ENCODE data around the gene GOLPH3.
"Not testable (repeated sequence)": the region's sequence is repeated elsewhere in the genome, so short reads cannot be mapped to it uniquely, and the experiment has no call there.

DNA sequence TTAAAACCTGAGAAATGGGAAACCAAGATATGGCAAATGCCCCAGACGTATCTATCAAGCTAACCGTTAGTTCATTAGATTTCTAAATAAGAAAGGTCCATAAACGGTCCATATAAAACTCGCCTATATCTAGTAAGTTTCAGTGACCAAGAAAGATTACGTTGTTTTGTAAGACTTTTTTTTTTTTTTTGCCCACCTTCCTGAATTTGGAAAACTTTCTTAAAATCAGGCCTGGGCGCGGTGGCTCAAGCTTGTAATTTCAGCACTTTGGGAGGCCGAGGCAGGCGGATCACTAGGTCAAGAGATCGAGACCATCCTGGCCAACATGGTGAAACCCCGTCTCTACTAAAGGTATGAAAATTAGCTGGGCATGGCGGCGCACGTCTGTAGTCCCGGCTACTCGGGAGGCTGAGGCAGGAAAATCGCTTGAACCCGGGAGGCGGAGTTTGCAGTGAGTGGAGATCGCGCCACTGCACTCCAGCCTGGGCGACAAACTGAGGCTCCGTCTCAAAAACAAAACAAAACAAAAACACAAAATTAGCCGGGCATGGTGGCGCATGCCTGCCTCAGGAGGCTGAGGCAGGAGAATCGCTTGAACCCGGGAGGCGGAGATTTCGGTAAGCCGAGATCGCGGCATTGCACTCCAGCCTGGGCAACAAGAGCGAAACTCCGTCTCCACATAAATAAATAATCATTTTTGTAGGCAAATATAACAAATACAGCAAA lies 1.8 kb downstream of the GOLPH3 start:
- not testable (repeated sequence) for TF ChIP-seq KLF1 (tag by site-specific recombination; IDR thresholded peaks at IDR 0.05); ATF2 (tag by site-specific recombination; IDR thresholded peaks at IDR 0.05; ENCODE audit: low read depth); ZBTB7A (tag by site-specific recombination; IDR thresholded peaks at IDR 0.05; ENCODE audit: low read depth); ZNF121 (tag by site-specific recombination; IDR thresholded peaks at IDR 0.05); GLIS1 (tag by site-specific recombination; IDR thresholded peaks at IDR 0.05)
- peak; percentile 95 for TF ChIP-seq ZBTB20 (tag by site-specific recombination; IDR thresholded peaks at IDR 0.05)
- TF ChIP-seq YY1 (tag by site-specific recombination; IDR thresholded peaks at IDR 0.05) = peak; percentile 60; the same call in 1 of the 2 replicates
- TF ChIP-seq, protein P1, sequence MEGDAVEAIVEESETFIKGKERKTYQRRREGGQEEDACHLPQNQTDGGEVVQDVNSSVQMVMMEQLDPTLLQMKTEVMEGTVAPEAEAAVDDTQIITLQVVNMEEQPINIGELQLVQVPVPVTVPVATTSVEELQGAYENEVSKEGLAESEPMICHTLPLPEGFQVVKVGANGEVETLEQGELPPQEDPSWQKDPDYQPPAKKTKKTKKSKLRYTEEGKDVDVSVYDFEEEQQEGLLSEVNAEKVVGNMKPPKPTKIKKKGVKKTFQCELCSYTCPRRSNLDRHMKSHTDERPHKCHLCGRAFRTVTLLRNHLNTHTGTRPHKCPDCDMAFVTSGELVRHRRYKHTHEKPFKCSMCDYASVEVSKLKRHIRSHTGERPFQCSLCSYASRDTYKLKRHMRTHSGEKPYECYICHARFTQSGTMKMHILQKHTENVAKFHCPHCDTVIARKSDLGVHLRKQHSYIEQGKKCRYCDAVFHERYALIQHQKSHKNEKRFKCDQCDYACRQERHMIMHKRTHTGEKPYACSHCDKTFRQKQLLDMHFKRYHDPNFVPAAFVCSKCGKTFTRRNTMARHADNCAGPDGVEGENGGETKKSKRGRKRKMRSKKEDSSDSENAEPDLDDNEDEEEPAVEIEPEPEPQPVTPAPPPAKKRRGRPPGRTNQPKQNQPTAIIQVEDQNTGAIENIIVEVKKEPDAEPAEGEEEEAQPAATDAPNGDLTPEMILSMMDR (tag by site-specific recombination; IDR thresholded peaks at IDR 0.05) = peak; percentile 79
- TF ChIP-seq, protein P2, sequence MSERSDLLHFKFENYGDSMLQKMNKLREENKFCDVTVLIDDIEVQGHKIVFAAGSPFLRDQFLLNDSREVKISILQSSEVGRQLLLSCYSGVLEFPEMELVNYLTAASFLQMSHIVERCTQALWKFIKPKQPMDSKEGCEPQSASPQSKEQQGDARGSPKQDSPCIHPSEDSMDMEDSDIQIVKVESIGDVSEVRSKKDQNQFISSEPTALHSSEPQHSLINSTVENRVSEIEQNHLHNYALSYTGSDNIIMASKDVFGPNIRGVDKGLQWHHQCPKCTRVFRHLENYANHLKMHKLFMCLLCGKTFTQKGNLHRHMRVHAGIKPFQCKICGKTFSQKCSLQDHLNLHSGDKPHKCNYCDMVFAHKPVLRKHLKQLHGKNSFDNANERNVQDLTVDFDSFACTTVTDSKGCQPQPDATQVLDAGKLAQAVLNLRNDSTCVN (tag by site-specific recombination; optimal IDR thresholded peaks at IDR 0.05) = peak; percentile 37
